Hepatic stellate cell (primary cell): ENCODE results near the gene BEND7.
"Not testable (repeated sequence)": the region's sequence is repeated elsewhere in the genome, so short reads cannot be mapped to it uniquely, and the experiment has no call there.

Experiments
- DNase-seq: peaks from one replicate; pipeline ENCODE4 v3.0.0; 2011; ENCODE audit warnings: low spot score

BEND7 gene, protein sequence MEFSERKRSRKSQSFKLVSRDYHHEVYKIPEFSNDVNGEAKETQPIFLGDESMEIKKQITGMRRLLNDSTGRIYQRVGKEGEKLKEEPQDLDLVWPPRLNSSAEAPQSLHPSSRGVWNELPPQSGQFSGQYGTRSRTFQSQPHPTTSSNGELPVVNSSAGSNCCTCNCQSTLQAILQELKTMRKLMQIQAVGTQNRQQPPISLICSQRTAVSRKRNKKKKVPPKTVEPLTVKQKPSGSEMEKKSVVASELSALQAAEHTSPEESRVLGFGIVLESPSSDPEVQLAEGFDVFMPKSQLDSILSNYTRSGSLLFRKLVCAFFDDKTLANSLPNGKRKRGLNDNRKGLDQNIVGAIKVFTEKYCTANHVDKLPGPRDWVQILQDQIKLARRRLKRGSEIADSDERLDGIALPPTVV

DNA sequence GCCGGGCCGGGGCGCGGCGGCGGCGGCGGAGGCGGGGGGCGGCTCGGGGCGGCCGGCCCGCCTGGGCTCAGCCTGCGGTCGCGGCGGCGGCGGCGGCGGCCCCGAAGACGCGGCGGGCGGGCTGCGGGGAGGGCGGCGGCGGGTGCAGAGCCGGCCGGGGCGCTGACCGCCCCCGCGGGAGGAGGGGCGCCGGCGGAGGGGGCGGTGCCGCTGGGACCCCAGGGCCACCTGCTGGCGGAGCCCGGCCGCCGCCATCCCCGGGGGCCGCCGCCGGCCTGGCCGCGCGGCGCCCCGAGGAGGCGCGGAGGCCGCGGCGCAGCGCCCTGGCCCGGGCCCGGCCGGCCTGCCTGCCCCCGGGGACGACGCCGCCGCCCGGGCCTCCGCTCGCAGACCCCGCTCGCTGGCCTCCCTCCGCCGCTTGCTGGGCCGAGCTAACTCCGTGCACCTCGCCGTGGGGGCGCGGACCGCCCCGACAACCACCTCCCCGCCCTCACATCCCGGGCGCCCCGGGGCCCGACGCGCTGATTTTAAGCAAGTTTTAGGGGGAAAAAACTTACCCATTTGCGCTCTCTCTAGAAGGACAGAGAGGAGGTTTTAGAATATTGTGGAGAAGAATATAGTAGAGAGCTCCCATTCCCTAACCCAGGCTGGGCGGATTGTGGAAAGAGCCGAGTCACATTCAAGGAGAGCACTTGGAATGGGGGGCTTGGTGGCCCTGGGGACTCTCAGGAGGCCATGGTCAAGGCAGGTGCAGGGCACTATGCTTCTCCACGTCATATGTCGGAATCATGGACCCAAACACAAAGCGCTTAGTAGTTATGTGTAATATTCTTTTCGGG is at the start of gene BEND7:
BEND7 (minus strand) TSS at position 140 of the 839 bp plus-strand sequence. CDS start 481 bp downstream, outside the sequence.
- DNase-seq = peak; percentile 30

DNA sequence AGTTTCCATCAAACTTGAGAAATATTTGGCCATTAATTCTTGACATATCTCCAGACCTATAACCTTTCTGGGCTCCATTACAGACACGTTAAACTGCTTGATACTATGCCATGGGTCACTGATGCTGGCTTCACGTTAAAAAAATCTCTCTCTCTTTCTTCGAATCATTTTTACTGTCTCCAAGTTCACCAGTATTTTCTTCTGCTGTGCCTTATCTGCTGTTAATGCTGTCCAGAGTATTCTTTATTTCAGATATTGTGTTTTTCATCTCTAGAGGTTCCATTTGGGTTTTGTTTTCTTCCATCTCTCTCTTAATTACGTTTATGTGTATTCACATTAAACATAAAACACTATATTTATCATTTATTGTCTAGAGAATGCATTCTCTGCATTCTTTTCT is 45.1 kb upstream of the BEND7 start:
- DNase-seq = no peak

DNA sequence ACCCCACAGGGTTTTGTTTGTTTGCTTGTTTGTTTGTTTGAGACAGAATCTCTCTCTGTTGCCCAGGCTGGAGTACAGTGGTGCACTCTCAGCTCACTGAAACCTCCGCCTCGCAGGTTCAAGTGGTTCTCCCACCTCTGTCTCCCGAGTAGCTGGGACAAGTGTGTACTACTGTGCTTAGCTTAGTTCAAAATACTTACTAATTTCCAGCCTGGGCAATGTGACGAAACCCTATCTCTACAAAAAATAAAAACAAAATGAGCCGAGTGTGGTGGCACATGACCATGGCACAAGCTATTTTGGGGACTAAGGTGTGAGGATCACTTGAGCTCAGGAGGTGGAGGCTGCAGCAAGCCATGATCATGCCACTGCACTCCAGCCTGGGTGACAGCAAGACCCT is 42.7 kb upstream of the BEND7 start:
- DNase-seq = no peak

DNA sequence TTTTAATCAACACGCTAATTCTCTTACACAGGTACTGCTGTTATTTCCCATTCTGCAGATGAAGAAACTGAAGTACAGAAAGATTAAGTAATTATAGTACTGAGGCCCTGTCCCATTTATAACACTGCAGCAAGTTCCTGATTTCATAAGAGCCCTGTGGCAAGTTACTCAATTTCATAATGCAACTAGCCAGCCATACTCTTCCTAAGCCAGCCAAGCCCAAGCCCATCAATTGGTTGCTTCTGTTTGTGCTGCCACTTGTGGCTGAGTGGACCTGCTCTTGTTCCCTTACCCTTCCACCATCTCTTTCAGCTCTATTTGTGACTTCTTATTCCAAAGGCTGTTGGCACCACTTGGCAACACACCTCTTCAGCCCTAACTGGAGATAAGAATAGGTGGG is 38.2 kb upstream of the BEND7 start:
- DNase-seq = no peak

DNA sequence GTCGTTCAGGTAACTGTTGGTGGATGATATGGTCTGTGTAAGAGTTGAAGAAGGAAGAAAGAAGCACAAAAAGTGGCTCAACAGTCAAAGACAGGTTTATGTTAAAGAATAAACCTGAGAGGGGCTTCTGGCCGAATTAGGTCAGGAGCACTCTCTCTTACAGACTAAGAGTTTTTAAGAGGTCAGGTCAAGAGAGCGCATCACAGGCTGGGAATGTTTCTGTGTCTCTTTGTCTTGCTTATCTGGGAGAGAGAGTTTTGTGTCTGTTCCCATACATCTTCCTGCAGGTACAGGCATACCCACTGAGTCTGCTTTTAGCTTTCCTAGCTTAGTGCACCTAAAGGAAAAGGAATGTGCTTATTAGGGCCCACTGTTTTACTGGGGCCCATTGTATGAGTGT is 35.8 kb upstream of the BEND7 start:
- no peak for DNase-seq

DNA sequence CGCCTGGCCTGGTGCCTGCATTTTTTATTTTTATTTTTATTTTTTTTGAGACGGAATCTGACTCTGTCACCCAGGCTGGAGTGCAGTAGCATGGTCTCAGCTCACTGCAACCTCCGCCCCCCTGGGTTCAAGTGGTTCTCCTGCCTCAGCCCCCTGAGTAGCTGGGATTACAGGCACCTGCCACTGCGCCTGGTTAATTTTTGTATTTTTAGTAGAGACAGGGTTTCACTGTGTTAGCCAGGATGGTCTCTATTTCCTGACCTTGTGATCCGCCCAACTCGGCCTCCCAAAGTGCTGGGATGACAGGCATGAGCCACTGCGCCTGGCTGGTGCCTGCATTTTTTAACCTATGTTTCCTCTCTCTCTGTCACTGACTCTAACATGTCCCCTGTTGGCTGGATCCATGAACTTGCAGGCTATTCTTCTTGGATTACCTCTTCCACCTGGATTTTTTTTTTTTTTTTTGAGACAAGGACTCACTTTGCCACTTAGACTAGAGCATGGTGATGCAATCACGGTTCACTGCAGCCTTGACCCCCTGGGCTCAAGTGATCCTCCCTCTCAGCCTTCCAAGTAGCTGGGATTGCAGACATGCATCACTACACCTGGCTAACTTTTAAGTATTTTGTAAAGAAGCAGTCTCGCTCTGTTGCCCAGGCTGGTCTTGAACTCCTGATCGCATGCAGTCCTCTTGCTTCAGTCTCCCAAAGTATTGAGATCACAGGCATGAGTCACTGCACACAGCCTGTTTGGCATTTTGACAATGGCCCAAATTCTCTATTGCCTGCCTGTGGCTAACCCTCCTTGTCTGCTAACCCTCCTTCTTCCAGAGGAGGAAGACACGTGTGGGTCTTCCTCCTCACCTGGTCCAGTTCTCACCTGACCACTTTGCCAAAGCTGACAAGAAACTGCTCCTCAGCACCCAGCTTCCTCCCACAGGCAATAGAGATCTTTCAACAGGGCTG is 34.9 kb upstream of the BEND7 start:
- DNase-seq = no peak

DNA sequence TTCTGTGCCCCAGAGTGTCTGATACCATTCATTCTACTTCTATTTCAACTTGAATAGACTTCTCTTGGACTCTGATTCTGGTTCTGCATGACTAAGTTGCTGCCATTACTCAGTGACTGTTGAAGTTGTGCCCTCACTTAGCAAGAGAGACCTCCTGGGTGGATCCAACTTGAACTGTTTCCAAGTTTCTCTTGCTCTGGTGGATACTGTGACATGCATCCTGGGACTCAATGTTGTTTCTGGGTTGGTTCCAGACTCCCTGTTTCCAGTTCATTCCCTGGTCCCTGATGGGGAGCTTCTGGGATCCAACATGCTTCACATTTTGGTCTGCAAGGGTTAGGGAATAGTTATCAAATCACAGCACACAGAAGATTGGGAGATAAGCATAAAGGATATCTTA is 31.8 kb upstream of the BEND7 start:
- DNase-seq = peak; percentile 10

DNA sequence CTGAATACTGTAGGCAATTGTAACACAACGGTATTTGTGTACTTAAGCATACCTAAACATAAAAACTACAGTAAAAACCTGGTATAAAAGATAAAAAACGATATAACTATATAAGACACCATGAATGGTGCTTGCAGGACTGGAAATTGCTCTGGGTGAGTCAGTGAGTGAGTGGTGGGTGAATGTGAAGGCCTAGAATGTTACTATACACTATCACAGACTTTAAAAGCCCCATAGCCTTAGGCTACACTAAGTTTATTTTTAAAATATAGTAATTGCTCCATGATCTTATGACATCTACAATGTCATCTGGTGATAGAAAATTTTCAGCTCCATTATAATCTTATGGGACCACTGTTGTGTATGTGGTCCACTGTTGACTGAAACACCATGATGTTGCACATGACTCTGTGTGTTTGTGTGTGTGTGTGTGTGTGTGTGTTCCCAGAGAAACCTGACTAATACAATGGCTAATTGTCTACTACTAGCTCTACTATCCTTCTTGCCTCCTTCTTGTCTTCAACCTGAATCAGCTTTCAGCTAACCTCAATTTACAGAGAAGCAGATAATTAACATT is 30.4 kb upstream of the BEND7 start:
- DNase-seq = no peak

DNA sequence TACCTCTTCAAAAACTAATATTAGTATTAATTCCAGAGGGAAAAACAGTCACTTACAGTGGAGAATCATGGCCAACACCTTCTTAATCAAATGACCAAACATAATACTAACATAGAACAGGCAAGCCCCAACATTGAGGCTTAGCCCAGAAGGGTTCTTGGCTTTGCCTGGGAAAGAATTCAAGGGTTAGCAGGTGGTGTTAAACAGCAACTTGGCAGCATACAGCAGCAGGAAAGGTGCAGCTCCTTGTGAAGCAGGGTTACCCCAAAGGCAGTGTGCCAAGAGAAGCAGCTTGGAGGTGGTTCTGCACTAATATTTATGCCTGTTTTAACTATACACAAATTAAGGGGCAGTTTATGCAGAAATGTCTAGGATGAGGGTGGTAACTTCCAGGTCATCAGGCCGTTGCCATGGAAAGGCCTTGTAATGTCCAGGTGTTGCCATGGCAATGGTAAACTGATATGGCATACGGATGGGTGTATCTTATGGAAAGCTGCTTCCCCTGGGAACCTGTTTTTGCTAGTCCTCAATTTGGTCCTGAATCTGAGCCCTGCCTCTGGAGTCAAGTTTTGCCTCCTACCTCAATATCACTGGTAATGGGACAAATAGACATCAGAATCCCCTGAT is 27.2 kb upstream of the BEND7 start:
- DNase-seq = no peak

DNA sequence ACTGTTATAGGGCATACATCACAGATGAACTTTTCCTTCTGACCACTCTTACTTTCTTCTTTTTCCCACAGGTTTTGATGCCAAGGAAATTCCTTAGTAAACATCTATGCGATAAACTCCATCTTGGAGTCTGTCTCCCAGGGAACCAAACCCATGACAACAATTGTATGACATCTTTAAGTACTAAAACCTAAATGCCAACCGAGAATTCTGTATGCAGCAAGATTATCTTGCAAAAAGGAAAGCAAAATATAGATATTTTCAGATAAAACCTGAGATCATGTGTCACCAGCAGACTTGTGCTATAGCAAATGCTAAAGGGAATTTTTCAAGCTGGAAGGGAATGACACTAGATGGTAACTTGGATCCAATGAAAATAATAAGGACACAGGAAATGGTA is 22.0 kb upstream of the BEND7 start:
- no peak for DNase-seq

DNA sequence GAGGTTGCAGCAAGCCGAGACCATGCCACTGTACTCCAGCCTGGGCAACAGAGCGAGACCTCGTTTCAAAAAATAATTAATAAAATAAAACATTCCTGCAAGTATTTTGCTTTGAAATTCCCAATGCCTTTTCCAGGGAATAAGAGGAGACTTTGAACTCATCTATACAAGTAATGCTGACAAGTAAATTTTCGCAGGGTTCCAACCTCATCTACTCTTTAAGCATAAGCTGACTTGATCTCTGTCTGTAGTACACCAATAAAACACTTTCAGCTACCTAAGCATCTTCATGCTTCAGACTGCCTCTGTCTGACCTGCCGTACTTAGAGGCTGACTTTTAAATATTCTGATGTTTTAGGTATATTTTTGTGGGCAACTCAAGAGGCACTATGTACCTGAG is 13.7 kb upstream of the BEND7 start:
- no peak for DNase-seq

DNA sequence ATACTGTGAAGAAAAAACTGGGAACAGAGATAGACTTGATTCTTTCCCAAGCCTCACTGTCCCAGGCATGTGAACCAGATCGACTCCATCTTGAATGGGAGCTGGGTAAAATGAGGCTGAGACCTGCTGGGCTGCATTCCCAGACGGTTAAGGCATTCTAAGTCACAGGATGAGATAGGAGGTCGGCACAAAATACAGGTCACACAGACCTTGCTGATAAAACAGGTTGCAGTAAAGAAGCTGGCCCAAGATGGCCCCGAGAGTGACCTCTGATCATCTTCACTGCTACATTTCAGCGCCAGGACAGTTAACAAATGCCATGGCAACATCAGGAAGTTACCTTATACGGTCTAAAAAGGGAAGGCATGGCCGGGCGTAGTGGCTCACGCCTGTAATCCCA is 9.2 kb upstream of the BEND7 start:
- not testable (repeated sequence) for DNase-seq

DNA sequence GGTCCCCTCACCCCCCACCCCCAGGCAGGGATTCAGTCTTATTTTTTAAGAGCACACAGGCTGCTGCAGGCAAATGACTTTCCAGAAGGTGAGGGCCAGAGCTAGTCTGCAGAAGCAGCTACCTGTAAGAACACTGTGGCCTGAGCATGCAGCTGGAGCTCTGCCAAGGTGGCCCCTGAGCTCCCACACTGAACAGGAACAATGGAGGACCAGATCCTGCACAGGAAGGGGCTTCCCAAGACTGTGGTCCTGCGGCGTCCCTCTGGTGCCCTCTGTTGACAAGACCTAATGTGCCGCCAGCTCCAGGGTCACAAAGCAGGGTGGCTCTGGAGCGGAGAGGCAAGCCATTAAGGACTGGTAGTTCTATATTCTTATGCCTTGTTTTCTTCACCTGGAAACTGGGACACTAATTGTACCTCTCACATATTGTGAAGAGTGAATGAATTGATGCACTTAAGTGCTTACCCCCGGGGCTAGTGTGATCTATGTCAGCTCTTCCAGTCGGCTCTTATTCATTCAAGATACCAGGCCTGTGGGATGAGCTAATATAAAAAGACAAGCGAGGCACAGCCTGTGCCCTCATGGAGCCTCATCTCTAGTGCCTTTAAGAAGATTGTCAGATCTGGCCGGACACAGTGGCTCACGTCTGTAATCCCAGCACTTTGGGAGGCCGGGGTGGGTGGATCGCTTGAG is 8.0 kb upstream of the BEND7 start:
- peak; percentile 22 for DNase-seq

DNA sequence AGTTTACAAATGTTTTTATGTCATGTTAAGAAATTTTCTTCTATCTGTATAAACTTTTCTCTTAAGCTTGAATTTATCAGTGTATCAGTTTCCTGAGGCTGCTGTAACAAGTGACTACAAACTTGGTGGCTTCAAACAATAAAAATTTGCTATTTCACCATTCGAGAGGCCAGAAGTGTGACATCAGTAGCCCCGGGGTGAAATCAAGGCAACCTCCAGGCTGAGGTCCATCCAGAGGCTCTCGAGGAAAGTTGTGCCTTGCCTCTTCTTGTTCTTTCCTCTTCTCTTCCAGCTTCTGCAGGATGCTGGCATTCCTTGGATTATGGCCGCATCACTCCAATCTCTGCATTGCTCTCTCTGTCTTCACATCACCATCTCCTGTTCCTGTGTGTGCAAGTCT is 6.5 kb upstream of the BEND7 start:
- DNase-seq = no peak

DNA sequence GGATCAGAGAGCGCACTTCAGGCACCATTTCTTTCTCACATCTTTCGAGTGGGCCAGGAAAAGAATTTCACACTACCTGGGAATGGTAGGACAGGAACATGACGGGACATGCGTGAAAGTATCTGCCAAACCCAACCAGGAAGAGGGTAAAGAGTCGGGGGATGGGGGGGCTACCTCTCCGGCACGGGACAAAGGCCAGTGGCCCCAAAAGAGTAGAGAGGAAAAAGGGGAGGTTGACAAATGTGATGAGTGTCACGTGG is 830 bp upstream of the BEND7 start:
- no peak for DNase-seq

DNA sequence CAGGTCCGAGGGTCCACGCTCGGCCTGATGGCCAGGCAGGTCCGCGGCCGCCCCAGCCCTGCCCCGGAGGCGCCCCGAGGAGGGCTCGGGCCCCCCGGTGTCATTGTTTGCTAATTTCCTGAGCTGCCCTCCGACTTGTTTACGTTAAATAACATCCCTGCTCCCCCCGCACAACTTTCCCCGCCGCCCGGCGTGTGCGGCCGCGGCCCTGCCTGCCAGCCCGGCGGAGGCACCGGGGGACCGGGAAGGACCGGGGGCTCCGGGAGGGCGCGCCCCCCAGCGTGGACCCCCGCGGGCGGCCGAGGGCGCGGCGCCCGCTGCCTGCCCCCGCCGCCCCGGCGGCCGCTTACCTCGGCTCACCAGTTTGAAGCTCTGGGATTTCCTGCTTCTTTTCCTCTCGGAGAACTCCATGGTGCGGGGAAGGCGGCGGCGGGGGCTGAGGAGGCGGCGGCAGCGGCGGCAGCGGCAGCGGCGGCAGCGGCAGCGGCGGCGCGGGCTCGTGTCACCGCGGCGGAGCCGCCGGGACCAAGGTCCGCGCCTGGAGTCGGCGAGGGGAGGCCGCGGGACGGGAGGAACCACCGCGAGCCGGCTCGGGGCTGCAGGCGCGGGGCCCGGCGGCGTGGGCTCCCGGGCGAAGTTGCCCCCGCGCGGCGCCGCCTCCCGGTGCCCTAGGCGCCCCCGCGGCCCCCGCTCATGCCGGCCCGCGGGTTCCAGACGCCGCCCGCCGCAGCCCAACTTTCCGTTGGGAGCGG is 515 bp downstream of the BEND7 start:
- peak; percentile 24 for DNase-seq

DNA sequence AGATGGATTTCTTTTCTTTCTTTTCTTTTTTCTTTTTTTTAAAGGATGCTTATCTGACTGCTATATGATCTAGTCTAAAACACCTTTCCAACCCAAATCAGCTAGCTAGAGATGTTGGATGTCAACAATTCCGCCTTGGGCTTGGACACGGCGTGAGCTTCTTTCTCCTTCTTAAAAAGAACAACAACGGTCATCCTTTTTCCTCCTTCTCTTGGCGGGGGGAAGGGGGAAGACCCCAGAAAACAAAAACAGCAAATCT is 1.0 kb downstream of the BEND7 start:
- DNase-seq = no peak

DNA sequence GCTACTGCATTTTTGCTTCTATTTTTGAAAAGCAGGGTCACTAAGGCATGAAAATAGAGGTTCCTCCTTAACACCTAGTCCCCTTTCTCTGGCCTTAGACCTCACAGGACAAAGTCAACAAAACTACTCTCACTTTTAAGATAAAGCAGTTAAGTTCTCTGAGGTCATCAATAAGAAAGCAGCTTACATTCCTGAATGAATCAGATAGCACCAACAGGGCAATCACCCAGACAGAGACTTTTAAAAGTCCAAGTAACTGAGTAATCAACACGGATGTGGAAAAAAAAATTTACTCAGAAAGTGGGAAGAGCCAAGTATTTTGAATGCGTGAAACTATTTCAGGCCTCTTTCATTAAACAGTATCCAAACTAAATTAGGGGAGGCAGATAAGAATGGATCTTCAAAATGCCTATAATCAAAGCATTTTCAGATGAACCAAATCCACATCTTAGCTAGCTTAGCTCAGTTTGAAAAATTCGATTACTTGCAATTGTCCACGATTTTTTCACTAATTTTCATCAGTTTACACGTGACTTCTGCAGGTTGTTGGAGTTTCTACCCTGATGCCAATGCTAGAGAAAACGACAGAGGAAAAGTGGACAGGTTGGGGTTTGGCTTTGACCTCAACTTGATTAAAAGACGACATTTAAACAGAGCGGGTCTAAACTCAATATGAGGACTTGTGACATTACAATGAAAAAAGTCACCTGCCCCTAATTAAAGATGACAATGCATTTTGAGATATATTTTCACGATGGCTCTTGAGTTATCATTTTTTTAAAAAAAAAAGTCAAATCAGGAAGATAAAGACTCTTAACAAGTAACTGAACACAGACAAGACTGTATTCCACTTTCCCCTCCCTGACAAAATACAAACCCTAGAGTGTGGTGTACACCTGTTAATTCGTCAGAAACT is 1.6 kb downstream of the BEND7 start:
- peak; percentile 31 for DNase-seq

DNA sequence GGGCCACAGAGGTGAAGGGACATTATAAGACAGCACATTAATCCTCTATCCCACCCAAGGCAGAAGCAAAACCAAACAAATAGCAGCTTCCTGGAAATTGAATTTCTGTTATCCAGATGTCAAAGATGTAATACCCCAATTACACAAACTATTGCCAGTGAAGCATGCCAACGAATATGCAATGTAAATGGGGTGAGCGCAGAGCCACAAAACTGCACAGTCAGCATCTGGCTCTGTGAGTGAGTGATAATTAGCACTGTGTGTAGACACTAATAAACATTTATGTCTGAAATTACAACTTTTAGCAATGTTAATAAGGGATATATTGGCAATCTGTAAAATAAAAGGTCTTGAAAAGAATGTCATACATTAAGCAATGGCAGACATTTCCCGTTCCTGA is 3.2 kb downstream of the BEND7 start:
- no peak for DNase-seq
